GM19455 (cell line): ENCODE results near the gene ZNF831.

Source experiments
- ATAC-seq: cut with Tn5 transposase; IDR thresholded peaks from one replicate; pipeline ENCODE4 v1.9.1; 2021; ENCODE audit not compliant: unreplicated experiment

ZNF831 gene

GRCh38 chr20:59297686-59298085, 134.1 kb downstream of the ZNF831 start:
- ATAC-seq: no peak

- ATAC-seq: no peak
Measured at GRCh38 chr20:59299945-59300332, 136.3 kb downstream of the ZNF831 start.

- ATAC-seq: no peak
Measured at GRCh38 chr20:59300333-59301081, 136.9 kb downstream of the ZNF831 start, which contains the start of gene EDN3. TSS of gene EDN3 (plus strand) at chr20:59300611. CDS start at chr20:59300813, 202 bp downstream.

- no peak for ATAC-seq
Measured at GRCh38 chr20:59301343-59302007, 137.9 kb downstream of the ZNF831 start.

- ATAC-seq: no peak
Measured at GRCh38 chr20:59305908-59306655, 142.5 kb downstream of the ZNF831 start.

- no peak for ATAC-seq
Measured at GRCh38 chr20:59307270-59307669, 143.6 kb downstream of the ZNF831 start.
